Testis (tissue), 2 donors: ENCODE results near the gene SCNN1A.

Experiments
- CTCF ChIP-seq, 3 experiments: fragments of 450-650 bp in 2 of 3; fragments of 200-600 bp in 1 of 3; sonication (generic) in 1 of 3; IDR thresholded peaks; one replicate each; pipeline ENCODE4 v1.5.1; 2016 to 2019; ENCODE audit warnings: antibody characterized with exemption in 3 of 3, mild to moderate bottlenecking in 2 of 3, moderate library complexity in 1 of 3
- POLR2A ChIP-seq: fragments of 450-650 bp; IDR thresholded peaks from one replicate; pipeline ENCODE4 v1.6.1; 2017; ENCODE audit warnings: antibody characterized with exemption, mild to moderate bottlenecking, moderate library complexity

GRCh38 chr12:6368906-6369525 is 6.3 kb downstream of the SCNN1A start:
- TF ChIP-seq POLR2A = no peak
- TF ChIP-seq CTCF (IDR thresholded peaks at IDR 0.05) = no peak
